Stimulated activated naive CD4-positive, alpha-beta T cell (primary cell): Measurements from ENCODE around the gene C9orf72.
A peak's percentile ranks its signal among the peaks of the same experiment; 100 is the strongest.

Experiments
- DNase-seq, 6 experiments: peaks; one replicate each; lab custom pipeline; 2025; lab: John Stamatoyannopoulos, UW

The C9orf72 gene

GRCh38 chr9:27538647-27539046 lies 34.6 kb downstream of the C9orf72 start:
- no peak for DNase-seq

GRCh38 chr9:27537756-27538155 lies 35.5 kb downstream of the C9orf72 start:
- no peak for DNase-seq

GRCh38 chr9:27537027-27537435 lies 36.2 kb downstream of the C9orf72 start:
- no peak for DNase-seq

GRCh38 chr9:27536168-27536567 lies 37.1 kb downstream of the C9orf72 start:
- DNase-seq = no peak

GRCh38 chr9:27535701-27536118 lies 37.6 kb downstream of the C9orf72 start:
- DNase-seq = no peak

GRCh38 chr9:27534658-27535209 lies 38.5 kb downstream of the C9orf72 start:
- no peak for DNase-seq

GRCh38 chr9:27534131-27534530 lies 39.1 kb downstream of the C9orf72 start:
- DNase-seq = no peak

- DNase-seq = no peak
Measured at GRCh38 chr9:27533311-27533710, 40.0 kb downstream of the C9orf72 start.

- no peak for DNase-seq
Measured at GRCh38 chr9:27532046-27532445, 41.2 kb downstream of the C9orf72 start.

- no peak for DNase-seq
Measured at GRCh38 chr9:27530915-27531755, 42.1 kb downstream of the C9orf72 start.

- peak; percentile 18 to 71 (median 60) for DNase-seq
Measured at GRCh38 chr9:27529316-27530278, 43.7 kb downstream of the C9orf72 start, which contains the start of gene MOB3B. Gene MOB3B, minus strand, starts transcription at chr9:27529814. Its CDS starts 74,264 bp downstream, at chr9:27455550.

GRCh38 chr9:27528886-27529315 lies 44.4 kb downstream of the C9orf72 start:
- peak in 5 of 6 experiments; percentile 8 to 16 (median 14) for DNase-seq

- DNase-seq = peak in 5 of 6 experiments; percentile 25 to 51 (median 37)
Measured at GRCh38 chr9:27528076-27528885, 45.0 kb downstream of the C9orf72 start.

GRCh38 chr9:27527702-27528075 lies 45.6 kb downstream of the C9orf72 start:
- no peak for DNase-seq

GRCh38 chr9:27524236-27524635 lies 49.0 kb downstream of the C9orf72 start, which contains the start of gene IFNK:
Gene IFNK, plus strand, starts transcription at chr9:27524290. Its CDS starts 47 bp downstream, at chr9:27524337.
- no peak for DNase-seq

- no peak for DNase-seq
Measured at GRCh38 chr9:27523141-27523540, 50.1 kb downstream of the C9orf72 start.

- DNase-seq = no peak
Measured at GRCh38 chr9:27520986-27521385, 52.3 kb downstream of the C9orf72 start.

- no peak for DNase-seq
Measured at GRCh38 chr9:27519466-27520465, 53.5 kb downstream of the C9orf72 start.

- DNase-seq = no peak
Measured at GRCh38 chr9:27518809-27519208, 54.5 kb downstream of the C9orf72 start.

- DNase-seq = no peak
Measured at GRCh38 chr9:27518006-27518405, 55.3 kb downstream of the C9orf72 start.
